Right forelimb (tissue), 1 donor: Measurements from ENCODE around the gene SIRT3.
"Not testable (repeated sequence)": the region's sequence is repeated elsewhere in the genome, so short reads cannot be mapped to it uniquely, and the experiment has no call there.

Experiments
- DNase-seq: peaks from one replicate; pipeline ENCODE4 v3.0.0-alpha.2; 2018

Gene SIRT3

GRCh38 chr11:238346-238745 is 2.2 kb upstream of the SIRT3 start:
- not testable (repeated sequence) for DNase-seq

- DNase-seq, result peak; percentile 92
Measured at GRCh38 chr11:236774-237767, 929 bp upstream of the SIRT3 start, which contains the start of gene PSMD13. Gene PSMD13 (plus strand): TSS chr11:236976. CDS start chr11:237050, 74 bp downstream.

- no peak for DNase-seq
Measured at GRCh38 chr11:235609-235996, 539 bp downstream of the SIRT3 start.

DNA sequence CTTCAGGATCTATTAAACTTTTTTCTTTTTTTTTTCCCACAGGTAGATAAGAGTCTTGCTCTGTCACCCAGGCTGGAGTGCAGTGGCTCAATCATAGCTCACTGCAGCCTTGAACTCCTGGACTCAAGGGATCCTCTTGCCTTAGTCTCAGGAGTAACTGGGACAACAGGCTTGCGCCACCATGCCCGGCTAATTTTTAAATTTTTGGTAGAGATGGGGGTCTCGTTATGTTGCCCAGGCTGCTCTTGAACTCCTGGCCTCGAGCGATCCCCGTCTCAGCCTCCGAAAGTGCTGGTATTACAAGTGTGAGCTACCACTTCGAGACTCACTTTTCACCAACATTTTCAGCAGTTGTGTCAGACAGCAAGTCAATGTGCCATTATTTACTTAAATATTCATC is 962 bp downstream of the SIRT3 start:
- DNase-seq, result no peak

GRCh38 chr11:232783-233565 is 3.2 kb downstream of the SIRT3 start:
- DNase-seq, result no peak

- DNase-seq, result no peak
Measured at GRCh38 chr11:230431-230830, 5.7 kb downstream of the SIRT3 start.

GRCh38 chr11:227824-228379 is 8.2 kb downstream of the SIRT3 start:
- DNase-seq, result no peak

DNA sequence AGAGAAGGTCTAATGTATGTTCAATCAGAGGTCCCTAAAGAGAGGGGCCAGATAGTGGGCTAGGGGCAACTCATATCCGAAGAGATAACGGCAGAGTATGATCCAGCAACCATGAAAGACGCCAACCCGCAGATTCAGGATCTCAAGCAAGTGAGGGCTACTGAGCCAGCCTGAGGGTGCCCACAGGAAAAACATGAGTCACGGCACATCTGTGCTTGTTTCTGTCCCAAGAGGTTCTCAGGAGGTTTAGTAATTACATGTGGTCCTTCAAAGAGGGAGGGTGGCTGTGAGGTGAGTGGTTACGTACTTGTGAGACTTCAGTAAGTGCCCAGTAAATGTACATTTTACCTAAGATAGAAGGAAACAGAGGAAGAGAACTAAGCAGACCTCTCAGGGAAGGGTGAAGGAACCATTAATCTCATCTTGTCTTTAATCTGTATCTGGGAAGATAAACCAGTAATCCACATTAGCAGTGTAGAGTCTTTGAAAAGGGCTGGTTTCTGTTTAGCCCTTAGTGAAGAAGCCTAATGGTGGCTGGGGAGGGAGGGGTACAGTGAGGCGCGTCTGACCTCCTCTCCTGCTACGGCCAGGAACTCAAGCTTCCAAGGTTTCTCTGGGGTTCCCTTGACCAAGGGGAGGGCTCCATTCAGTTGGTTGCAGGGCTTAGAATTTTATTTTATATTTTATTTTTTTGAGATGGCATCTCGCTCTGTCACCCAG is 10.2 kb downstream of the SIRT3 start:
- DNase-seq, result no peak

DNA sequence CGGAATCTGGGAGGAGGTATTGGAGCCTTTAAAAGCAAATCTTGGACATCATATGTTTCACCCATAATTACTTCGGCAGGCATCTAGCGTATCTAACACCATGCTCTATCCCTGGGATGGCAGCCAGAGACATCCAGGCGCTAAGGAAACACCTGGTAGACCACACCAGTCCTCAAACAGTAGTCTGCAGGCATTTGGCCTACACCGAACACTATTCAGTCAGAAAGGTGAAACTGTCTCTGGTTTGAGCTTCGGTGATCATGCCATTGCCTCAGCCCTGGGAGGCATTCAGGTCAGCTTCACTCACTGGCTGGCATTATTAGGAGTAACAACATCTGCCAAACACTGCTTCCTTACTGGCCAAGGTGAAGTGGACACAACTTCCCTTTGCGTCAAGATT is 11.7 kb downstream of the SIRT3 start:
- no peak for DNase-seq

DNA sequence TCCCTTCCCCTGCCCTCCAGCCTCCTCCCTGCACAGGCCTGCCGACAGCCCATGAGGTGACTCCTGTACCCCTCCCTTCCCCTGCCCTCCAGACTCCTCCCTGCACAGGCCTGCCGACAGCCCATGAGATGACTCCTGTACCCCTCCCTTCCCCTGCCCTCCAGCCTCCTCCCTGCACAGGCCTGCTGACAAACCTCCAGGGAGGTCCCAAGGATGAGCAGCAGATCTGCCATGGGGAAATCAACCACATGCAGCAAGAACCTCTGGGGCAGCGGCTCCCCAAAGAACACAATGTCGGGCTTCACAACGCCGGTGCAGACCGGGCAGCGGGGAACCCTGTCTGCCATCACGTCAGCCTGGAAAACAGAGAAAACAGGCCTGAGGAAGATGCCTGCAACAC is 12.3 kb downstream of the SIRT3 start:
- no peak for DNase-seq

- DNase-seq, result no peak
Measured at GRCh38 chr11:223026-223789, 12.9 kb downstream of the SIRT3 start.

DNA sequence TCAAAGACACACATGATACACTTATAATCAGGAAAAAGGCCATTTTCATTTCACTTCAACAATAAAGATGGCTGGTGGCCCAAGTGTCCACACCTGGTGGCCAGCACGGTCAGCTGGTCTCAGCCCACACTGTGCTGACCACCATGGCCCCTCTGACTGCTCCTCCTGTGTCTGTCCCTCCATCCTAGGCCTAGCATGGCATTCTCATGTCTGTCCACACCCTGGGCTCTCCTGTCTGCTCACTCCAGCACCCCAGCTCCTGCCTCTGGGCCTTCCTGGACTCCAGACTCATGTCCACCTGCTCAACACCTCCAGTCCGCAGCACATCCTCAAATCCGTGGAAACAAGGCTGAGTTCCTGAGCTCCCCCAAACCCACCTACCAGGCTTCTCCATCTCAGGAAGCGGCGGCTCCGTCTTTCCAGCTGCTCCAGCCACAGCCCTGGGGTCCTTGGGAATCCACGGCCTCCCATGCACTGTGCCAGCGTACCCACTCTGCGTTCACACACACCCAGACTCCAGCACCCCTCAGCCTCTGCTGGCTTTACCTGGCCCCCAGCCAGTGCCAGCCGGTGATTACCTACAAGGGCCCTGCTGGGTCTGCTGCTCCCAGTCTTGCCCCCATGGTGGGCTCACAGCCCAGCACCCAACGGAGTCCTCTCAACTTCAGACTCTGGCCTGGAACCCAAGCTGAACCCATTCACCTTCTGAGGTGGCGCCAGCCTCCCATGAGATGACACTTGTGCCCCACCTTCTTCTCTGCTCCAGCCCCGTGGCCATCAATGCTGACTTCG is 13.9 kb downstream of the SIRT3 start:
- DNase-seq, result no peak

- no peak for DNase-seq
Measured at GRCh38 chr11:221539-221938, 14.6 kb downstream of the SIRT3 start.

DNA sequence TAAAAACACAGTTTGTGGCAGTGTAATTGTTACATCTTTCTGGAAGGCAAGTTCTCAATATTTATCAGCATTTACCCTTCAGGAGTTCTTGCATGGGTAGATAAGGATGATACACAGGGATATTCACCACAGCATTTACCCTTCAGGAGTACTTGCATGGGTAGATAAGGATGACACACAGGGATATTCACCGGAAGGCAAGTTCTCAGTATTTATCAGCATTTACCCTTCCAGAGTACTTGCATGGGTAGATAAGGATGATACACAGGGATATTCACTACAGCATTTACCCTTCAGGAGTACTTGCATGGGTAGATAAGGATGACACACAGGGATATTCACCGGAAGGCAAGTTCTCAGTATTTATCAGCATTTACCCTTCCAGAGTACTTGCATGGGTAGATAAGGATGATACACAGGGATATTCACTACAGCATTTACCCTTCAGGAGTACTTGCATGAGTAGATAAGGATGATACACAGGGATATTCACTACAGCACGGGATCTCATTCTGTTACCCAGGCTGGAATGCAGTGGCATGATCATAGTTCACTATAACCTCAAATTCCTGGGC is 15.4 kb downstream of the SIRT3 start:
- DNase-seq, result not testable (repeated sequence)

- DNase-seq, result peak; percentile 32
Measured at GRCh38 chr11:218815-219593, 17.1 kb downstream of the SIRT3 start.

DNA sequence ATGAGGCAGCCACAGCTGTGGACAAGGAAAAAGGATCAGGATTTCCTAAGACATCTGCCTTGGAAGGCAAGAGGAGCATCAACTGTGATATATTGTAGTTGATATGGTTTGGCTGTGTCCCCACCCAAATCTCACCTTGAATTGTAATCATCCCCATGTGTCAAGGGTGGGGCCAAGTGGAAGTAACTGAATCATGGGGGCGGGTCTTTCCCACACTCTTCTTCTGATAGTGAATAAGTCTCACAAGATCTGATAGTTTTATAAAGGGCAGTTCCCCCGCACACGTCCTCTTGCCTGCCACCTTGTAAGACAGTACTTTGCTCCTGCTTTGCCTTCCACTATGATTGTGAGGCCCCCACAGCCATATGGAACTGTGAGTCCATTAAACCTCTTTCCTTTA is 18.4 kb downstream of the SIRT3 start:
- no peak for DNase-seq

DNA sequence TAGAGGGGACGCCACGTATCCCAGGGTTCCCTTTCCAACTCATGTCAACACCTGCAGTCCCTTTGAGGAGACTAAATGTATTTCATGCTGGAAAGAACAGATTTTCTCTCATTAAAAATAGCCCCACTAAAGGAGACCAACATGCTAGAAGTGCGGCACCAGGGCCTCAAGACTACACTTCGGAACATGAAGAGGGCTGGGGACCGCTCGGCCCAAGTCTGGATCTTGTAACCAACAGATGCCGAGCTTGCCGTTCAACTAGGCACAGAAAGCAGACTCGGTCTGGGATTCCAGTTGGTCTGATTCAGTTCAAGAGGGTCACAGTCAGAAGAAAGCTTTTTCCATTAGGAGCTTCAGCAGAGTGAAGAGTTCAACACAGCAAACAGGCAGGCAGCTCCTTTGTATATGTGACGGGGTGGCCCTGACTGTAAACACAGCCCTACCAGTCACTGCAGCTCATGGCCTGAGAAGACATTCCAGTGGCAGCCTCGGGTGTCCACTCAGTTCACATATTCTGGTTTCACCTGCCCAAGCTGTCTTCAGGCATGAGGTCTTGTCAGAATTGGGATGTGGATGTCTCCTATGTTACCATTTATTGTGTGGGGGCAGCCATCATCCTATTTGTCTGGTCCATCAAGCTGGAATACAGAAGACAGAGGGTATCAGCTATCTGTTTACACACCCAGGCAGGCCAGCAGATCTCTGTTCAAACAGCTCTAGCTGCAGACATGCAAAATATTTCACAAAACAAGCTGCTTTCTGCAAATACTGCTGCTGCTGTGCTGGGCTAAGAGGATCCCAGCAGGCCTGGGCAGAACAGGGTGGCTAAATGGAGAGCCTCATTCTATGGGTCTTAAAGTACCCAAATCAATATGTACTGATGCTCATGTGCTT is 19.8 kb downstream of the SIRT3 start:
- peak; percentile 41 for DNase-seq

DNA sequence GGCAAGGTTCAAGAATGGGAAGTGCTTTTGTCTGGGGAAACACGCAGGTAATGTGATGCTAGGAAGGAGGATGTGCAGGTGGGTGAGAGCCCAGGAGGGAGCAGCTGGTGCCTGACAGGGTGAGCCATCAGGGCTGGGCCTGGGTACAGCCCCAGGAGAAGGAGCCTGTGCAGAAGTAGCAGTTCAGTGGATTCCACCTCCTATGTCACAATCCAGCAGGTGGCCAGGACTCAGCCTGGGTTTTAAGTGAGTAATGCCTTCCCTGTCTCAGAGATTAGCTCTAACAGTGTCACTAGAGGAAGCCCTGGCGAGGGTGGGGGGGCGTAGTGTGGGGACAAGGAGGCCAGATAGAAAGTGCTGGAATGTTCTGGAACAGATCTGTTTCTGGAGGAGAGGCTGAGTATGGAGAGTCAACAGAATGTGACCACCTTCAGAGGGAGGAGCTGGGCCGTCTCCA is 20.5 kb downstream of the SIRT3 start:
- peak; percentile 35 for DNase-seq

DNA sequence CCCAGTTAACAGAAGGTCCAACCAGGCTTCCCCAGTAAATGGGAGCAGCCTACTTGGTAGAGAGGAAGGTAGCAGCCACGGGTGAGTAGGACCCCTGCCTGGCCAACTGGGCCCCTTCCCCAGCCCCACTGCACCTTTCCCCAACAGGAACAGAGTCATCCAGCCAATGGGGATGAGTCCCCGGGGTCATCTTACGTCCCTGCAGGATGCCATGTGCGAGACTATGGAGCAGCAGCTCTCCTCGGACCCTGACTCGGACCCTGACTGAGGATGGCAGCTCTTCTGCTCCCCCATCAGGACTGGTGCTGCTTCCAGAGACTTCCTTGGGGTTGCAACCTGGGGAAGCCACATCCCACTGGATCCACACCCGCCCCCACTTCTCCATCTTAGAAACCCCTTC is 22.1 kb downstream of the SIRT3 start:
- no peak for DNase-seq
